Measurements from ENCODE around the gene WDR48. TPM values are rescaled to one million over a fixed set of nuclear protein-coding genes. Genes with fewer than 3 reads are reported as not detected.
A peak's percentile ranks its signal among the peaks of the same experiment; 100 is the strongest.

Gene WDR48
- total RNA-seq, 1 donor from 2014 or later: 58.9 TPM

DNA sequence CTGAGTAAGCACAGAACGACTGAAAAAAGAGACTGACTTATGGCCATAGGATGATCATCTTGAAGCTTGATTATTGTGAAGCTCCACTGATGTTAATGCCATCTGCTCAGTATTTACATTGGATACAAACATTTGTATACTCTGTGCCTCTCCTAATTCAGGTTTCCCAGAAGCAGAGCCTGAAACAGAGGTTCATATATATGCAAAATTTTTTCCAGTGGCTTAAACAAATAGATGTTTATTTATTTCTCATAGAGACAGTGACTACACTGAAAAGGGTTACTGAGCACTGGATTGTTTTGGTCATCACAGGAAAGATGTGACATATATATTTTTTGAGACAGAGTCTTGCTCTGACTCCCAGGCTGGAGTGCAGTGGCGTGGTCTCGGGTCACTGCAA, 36.4 kb upstream of the WDR48 start:
- no peak overlapping the region for H3K4me3 Mint-ChIP-seq
- no peak overlapping the region for H3K27ac Mint-ChIP-seq
- H3K36me3 Mint-ChIP-seq: no peaks in the 10 kb centered on the region

DNA sequence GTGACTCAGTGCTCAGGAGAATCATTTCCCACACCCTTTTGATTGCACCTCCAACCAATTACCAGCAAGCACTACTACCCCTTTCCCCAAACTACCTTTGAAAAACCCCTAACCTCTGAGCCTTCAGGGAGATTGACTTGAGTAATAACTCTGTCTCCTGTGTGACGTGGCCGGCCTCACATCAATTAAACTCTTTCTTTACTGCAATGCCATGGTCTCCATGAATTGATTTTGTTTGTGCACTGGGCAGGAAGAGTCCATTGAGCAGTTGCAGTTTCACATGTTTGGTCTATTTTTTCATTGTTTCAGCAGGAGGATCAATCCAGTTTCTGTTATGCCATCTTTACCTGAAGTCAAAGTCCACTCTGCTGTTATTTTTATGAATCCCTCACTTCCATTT, 32.5 kb upstream of the WDR48 start:
- Mint-ChIP-seq H3K27me3 (ENCODE audit: low read depth) (no peaks in the 10 kb centered on the region), H3K27ac (no peak overlapping the region), H3K4me3 (no peak overlapping the region), H3K9me3 (peaks cover 4% of the 10 kb centered on the region), H3K36me3 (no peaks in the 10 kb centered on the region), H3K4me1 (peaks cover 7% of the 10 kb centered on the region)
- TF ChIP-seq, protein P1, sequence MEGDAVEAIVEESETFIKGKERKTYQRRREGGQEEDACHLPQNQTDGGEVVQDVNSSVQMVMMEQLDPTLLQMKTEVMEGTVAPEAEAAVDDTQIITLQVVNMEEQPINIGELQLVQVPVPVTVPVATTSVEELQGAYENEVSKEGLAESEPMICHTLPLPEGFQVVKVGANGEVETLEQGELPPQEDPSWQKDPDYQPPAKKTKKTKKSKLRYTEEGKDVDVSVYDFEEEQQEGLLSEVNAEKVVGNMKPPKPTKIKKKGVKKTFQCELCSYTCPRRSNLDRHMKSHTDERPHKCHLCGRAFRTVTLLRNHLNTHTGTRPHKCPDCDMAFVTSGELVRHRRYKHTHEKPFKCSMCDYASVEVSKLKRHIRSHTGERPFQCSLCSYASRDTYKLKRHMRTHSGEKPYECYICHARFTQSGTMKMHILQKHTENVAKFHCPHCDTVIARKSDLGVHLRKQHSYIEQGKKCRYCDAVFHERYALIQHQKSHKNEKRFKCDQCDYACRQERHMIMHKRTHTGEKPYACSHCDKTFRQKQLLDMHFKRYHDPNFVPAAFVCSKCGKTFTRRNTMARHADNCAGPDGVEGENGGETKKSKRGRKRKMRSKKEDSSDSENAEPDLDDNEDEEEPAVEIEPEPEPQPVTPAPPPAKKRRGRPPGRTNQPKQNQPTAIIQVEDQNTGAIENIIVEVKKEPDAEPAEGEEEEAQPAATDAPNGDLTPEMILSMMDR (IDR thresholded peaks at IDR 0.05; ENCODE audit: unreplicated experiment): no peak
- DNase-seq (ENCODE audit: low spot score in 2 of 2, unreplicated experiment in 2 of 2): no peak

More for the DNA sequence above, 36.4 kb upstream of the WDR48 start:
- Mint-ChIP-seq H3K9me3 (peaks cover 5% of the 10 kb centered on the region), H3K27me3 (ENCODE audit: low read depth) (no peaks in the 10 kb centered on the region), H3K4me1 (no peaks in the 10 kb centered on the region)
- DNase-seq (ENCODE audit: low spot score in 2 of 2, unreplicated experiment in 2 of 2): no peak
- TF ChIP-seq, protein P1 (IDR thresholded peaks at IDR 0.05; ENCODE audit: unreplicated experiment): no peak

DNA sequence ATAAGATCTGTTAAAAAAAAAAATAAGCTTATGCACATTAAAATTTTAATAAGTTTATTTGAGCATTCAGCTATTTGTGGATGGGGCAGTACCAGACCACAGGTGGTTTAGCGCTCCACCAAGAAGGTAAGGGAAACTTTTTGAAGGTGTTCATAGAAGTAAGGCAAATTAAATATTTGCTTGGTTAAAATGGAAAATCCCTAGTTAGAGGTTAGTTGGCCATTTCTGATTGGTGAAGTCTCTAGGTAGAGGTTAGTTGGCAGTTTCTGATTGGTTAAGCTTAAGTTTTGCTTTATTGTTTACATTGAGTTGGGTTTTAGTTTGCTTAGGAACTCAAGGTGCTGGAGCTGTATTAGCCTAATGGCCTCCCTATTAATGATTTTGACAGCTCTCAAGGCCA, 30.8 kb upstream of the WDR48 start:
- no peaks in the 10 kb centered on the region for H3K36me3 Mint-ChIP-seq
- H3K9me3 Mint-ChIP-seq: peaks cover 4% of the 10 kb centered on the region
- no peak overlapping the region for H3K27ac Mint-ChIP-seq
- H3K4me1 Mint-ChIP-seq: peaks cover 7% of the 10 kb centered on the region
- H3K4me3 Mint-ChIP-seq: no peak overlapping the region
- TF ChIP-seq, protein P1 (IDR thresholded peaks at IDR 0.05; ENCODE audit: unreplicated experiment): no peak
- DNase-seq (ENCODE audit: low spot score in 2 of 2, unreplicated experiment in 2 of 2): no peak
- H3K27me3 Mint-ChIP-seq (ENCODE audit: low read depth): no peaks in the 10 kb centered on the region

DNA sequence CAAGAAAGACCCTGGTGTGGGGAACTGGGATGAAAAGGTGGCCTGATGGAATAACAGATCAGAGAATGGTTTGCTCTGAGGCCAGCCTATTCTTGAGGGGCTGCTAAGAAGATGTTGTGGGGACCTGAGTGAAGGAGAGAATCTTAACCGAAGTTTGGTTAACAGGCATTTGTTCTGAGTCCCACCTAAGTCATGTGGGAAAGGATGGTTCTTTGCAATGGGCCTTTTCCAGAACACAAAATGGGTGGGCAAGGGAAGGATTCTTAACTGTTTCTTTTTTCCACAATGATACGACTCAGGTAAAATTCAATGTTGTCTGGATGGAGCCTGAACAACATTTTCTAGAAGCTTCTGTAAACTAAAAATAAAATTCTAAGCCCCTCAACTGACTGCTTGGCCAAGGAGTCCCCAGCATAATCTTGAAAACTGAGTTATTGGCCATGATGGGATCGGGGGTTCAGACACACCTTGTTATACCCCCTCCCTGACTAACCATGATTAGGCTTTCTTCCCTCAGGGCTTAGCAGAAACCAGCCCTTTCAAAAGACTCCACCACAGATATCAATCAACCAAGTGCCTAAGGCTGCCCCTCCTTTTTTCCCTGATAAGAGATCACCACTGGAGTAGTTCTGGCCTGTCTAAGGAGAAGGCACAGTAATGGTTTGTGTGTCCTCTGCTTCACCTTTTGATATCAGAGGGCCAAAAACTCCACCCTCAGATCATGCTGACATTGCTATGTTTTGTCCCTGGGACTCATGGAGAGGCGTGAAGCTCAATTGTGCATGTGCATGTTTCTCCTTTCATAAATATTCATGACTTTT, 30.1 kb upstream of the WDR48 start:
- DNase-seq (ENCODE audit: low spot score in 2 of 2, unreplicated experiment in 2 of 2): no peak
- Mint-ChIP-seq H3K27ac (peak overlapping the region; percentile 39), H3K9me3 (peaks cover 4% of the 10 kb centered on the region), H3K27me3 (ENCODE audit: low read depth) (no peaks in the 10 kb centered on the region), H3K4me3 (no peak overlapping the region), H3K4me1 (peaks cover 7% of the 10 kb centered on the region), H3K36me3 (no peaks in the 10 kb centered on the region)
- TF ChIP-seq, protein P1 (IDR thresholded peaks at IDR 0.05; ENCODE audit: unreplicated experiment): no peak

DNA sequence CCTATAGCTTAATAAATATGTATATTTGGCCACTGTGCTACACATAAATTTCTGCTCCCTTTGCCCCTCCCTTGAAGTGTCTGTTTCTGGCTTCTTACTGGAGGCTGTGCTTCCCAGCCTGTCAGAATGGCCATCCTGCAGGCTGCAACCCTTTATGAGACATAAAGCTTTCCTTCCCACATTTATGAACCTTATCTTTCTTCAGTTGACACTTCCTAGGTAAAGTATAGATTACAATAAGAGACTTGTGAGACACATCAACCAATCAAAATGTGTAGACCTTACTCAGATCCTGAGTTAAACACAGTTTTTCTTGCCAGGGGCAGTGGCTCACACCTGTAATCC, 29.6 kb upstream of the WDR48 start:
- TF ChIP-seq, protein P1 (IDR thresholded peaks at IDR 0.05; ENCODE audit: unreplicated experiment): no peak
- Mint-ChIP-seq H3K9me3 (peaks cover 4% of the 10 kb centered on the region), H3K27me3 (ENCODE audit: low read depth) (no peaks in the 10 kb centered on the region), H3K4me1 (peaks cover 7% of the 10 kb centered on the region), H3K27ac (no peak overlapping the region), H3K4me3 (no peak overlapping the region), H3K36me3 (no peaks in the 10 kb centered on the region)
- no peak for DNase-seq (ENCODE audit: low spot score in 2 of 2, unreplicated experiment in 2 of 2)
